ENCODE data around the gene PRIM2.

DNA sequence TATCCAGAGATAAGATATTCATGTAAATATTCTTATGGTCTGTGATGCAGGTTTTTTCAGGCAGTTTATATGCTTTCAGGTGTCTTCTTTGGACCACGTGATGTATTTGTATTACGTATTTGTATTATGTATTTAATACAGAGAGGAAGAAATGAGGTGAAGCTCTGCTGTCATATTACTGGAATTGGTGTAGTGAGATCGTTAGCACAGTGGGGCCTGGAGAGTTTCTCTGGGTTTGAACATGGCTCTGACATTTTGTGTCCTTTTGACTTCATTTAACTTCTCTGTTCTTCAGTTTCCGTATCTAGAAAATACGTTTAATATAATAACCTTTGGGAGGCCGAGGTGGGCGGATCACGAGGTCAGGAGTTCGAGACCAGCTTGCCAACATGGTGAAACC, 1.6 kb upstream of the PRIM2 start:
- TF ChIP-seq SMC3 (conservative IDR thresholded peaks at IDR 0.05; ENCODE audit: poor library complexity), result no peak
- TF ChIP-seq CTCF (IDR thresholded peaks at IDR 0.05; ENCODE audit: poor library complexity, severe bottlenecking), result no peak
- TF ChIP-seq POLR2AphosphoS5 (IDR thresholded peaks at IDR 0.05), result no peak
- TF ChIP-seq EP300 (conservative IDR thresholded peaks at IDR 0.05; ENCODE audit: poor library complexity, severe bottlenecking), result no peak

Measured in neural cell (in vitro differentiated cells).